HG03025 (cell line): ENCODE measurements around the gene TXNL4B.

Source experiments
- ATAC-seq: cut with Tn5 transposase; IDR thresholded peaks from one replicate; pipeline ENCODE4 v1.9.1; 2021; ENCODE audit warnings: mild to moderate bottlenecking, moderate library complexity; ENCODE audit not compliant: unreplicated experiment, low FRiP score

Gene TXNL4B

GRCh38 chr16:72042157-72042660, 51.2 kb downstream of the TXNL4B start:
- no peak for ATAC-seq

GRCh38 chr16:72036098-72036497, 57.3 kb downstream of the TXNL4B start:
- no peak for ATAC-seq
